ENCODE data around the gene ZNF727.

GRCh38 chr7:64045301-64046040 is at the start of gene ZNF727:
- TF ChIP-seq CTCF (IDR thresholded peaks at IDR 0.05) (no peak), POLR2A (IDR thresholded peaks at IDR 0.05) (peak in 1 of 2 donors; percentile 58)
